LNCAP (cell line): Measurements from ENCODE around the gene COA5.

Experiments
- CTCF ChIP-seq: fragments of 450-650 bp; IDR thresholded peaks from 2 replicates; pipeline ENCODE4 v1.5.1; 2017; ENCODE audit warnings: mild to moderate bottlenecking

COA5 gene

GRCh38 chr2:98615481-98615880, 7.2 kb upstream of the COA5 start:
- TF ChIP-seq CTCF: no peak

- no peak for TF ChIP-seq CTCF
Measured at GRCh38 chr2:98614024-98614739, 5.9 kb upstream of the COA5 start.

- no peak for TF ChIP-seq CTCF
Measured at GRCh38 chr2:98608962-98609604, 771 bp upstream of the COA5 start.

- no peak for TF ChIP-seq CTCF
Measured at GRCh38 chr2:98607741-98608115, 584 bp downstream of the COA5 start.

GRCh38 chr2:98607104-98607503, 1.2 kb downstream of the COA5 start:
- no peak for TF ChIP-seq CTCF

- no peak for TF ChIP-seq CTCF
Measured at GRCh38 chr2:98606431-98606830, 1.9 kb downstream of the COA5 start.

GRCh38 chr2:98605076-98605475, 3.2 kb downstream of the COA5 start:
- no peak for TF ChIP-seq CTCF

GRCh38 chr2:98604547-98604946, 3.8 kb downstream of the COA5 start:
- TF ChIP-seq CTCF: no peak
